AG10803 (cell line): ENCODE results near the gene SEC23IP.
A peak's percentile ranks its signal among the peaks of the same experiment; 100 is the strongest.

Experiments used
- DNase-seq: peaks from one replicate; pipeline ENCODE4 v3.0.0; 2010; ENCODE audit warnings: low read depth
- H3K4me3 ChIP-seq: 2 replicates; pipeline ENCODE4 v1.5.1; 2011; ENCODE audit warnings: mild to moderate bottlenecking, low read length, control low read depth
- TF ChIP-seq, protein P1 (sequence below): conservative IDR thresholded peaks from 2 replicates; pipeline ENCODE4 v1.5.1; 2011; ENCODE audit warnings: mild to moderate bottlenecking, low read length, control low read depth, inconsistent platforms

SEC23IP gene

DNA sequence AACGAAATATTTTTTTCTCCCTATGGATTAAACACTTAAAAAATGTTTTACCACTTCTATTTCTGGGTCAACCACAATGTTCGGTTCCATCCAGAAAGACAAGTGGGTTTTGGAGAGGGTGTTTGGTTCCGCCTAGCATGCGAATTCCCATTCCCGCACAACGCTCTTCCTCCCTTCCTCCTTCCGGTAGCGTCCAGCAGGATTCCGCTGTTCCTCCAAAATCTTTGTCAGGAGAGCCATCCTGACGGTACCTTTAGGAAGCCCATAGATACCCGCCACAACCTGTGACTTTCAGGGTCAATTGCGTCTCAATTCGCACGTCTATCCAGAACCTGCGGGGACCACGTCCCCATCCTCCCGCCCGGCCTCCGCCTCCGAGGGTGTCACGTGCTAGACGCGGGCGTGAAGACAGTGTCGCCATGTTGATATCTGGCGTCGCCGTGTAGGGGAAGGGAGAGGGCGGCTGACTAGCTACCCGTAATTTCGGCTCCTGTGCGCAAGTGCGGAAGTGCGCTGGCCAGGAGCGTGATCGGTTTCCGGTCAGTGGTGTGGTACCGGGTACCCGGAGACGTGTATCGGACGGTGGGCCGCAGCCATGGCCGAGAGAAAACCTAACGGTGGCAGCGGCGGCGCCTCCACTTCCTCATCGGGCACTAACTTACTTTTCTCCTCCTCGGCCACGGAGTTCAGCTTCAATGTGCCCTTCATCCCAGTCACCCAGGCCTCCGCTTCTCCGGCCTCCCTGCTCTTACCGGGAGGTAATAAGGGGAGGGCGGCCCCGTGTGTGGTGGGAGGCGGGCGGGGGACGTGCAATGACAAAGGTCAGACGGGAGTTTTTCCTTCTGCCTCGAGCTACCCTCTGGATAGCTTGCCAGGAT is at the start of gene SEC23IP:
TSS of gene SEC23IP (plus strand) at position 543 of the 878 bp plus-strand sequence. CDS start at position 596, 53 bp downstream.
- TF ChIP-seq, protein P1, sequence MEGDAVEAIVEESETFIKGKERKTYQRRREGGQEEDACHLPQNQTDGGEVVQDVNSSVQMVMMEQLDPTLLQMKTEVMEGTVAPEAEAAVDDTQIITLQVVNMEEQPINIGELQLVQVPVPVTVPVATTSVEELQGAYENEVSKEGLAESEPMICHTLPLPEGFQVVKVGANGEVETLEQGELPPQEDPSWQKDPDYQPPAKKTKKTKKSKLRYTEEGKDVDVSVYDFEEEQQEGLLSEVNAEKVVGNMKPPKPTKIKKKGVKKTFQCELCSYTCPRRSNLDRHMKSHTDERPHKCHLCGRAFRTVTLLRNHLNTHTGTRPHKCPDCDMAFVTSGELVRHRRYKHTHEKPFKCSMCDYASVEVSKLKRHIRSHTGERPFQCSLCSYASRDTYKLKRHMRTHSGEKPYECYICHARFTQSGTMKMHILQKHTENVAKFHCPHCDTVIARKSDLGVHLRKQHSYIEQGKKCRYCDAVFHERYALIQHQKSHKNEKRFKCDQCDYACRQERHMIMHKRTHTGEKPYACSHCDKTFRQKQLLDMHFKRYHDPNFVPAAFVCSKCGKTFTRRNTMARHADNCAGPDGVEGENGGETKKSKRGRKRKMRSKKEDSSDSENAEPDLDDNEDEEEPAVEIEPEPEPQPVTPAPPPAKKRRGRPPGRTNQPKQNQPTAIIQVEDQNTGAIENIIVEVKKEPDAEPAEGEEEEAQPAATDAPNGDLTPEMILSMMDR: peak; percentile 17
- peak within 1 kb of the TSS; percentile 97 for H3K4me3 ChIP-seq
- peak; percentile 94 for DNase-seq

DNA sequence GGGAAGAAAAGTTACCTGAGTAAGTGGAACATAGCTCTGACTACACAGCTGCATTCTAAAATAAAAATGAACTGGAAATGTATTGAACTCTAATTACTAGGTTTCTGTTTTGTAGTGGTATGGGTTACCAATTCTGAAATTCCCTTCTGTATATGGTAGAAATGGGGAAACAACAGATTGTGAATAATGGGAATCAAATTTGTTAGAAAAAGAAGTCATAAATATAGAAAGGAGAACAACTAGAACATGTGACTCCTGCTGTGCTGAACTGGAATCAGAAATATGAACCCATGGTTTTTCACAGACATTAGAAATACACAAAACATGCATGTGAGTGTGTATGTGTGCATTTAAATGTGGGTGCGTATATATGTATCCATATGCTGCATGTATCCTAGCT is 46.9 kb upstream of the SEC23IP start:
- TF ChIP-seq, protein P1: no peak
- no peak for DNase-seq
- no peak overlapping the region for H3K4me3 ChIP-seq

DNA sequence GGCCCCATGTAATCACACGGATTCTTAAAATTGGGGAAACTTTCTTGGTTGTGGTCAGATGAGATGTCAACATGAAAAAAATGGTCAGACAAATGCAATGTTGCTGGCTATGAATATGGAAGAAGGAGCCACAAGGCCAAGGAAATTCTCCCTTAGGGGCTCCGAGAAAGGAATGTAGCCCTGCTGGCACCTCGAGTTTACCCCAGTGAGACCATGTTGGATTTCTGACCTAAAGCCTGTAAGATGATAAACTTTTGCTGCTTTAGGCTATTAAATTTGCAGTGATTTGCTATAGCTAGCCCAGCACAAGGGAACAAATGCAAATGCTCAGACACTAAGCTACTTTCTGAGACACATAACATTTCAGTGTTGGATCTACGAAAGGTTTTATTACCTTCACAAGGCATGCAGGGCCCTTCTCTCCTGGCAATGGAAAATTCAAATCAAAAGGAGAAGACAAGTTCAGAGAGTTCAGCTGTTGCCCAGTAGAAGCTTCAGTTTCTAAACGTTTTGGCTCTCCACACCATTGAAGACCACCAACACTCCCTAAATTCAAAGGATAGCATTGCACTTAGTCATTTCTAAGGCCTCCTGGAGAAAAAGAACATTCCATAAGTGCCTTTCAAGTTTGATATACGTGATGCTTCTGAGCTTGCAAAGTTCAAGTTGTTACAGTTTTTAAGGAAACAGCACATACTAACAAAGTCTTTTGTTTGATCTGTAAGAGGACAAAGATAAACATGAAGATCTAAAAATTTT is 43.3 kb upstream of the SEC23IP start:
- DNase-seq: peak; percentile 79
- TF ChIP-seq, protein P1: no peak
- no peak overlapping the region for H3K4me3 ChIP-seq

DNA sequence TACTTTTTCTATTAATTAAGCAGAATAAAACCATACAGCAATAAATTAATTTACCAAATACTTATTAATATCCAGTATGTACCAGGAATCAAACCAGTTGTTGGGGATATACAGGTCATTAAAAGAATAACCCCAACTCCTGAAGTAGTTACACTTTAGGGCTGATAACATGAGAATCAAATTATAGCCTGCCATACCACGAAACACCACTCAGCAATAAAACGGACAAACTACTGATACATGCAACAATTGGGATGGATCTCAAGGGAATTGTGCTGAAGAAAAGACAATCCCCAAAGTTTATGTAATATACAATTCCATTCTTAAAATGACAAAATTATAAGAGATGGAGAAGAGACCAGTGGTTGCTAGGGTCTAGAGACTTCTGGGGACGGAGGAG is 42.6 kb upstream of the SEC23IP start:
- TF ChIP-seq, protein P1: no peak
- DNase-seq: no peak
- no peak overlapping the region for H3K4me3 ChIP-seq

DNA sequence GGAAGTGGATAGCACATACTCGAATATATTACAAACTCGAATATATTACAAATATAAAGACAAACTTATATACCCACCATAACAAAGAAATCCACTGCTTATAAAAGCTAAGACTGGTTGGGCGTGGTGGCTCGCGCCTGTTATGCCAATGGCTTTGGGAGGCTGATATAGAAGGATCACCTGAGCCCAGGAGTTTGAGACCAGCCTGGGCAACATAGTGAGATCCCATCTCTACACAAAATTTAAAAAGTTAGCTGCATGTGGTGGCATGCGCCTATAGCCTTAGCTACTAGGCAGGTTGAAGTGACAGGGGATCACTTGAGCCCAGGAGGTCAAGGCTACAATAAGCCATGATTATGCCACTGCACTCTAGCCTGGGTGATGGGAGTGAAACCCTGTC is 40.3 kb upstream of the SEC23IP start:
- TF ChIP-seq, protein P1: no peak
- no peak for DNase-seq
- no peak overlapping the region for H3K4me3 ChIP-seq

DNA sequence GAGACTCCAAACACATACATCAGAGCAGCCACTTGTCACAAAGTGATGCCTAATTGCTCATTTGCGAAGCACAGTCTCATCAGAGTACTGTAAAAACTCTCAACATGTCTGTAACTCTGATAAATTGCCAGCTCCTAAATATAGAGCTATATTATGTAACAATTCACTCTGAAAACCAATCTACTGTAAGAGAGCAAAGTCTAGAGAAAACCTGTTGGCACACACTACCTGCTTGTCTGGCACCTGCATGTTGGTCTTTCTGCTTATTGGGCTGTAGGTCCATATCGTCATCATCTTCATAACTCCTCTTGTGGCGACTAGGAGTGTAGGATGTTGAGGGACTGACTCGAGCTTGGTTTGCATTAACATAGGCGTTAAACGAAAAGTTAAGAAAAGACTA is 39.7 kb upstream of the SEC23IP start:
- DNase-seq: no peak
- TF ChIP-seq, protein P1: no peak
- no peak overlapping the region for H3K4me3 ChIP-seq
